PC-9 (cell line): ENCODE results near the gene OBP2A.

Experiments used
- EZH2 ChIP-seq: fragments of 200-600 bp; sonication (generic); IDR thresholded peaks from 2 replicates; pipeline ENCODE4 v1.8.0; 2017; ENCODE audit warnings: antibody characterized with exemption, low read depth
- TF ChIP-seq, protein P1 (sequence below): fragments of 200-600 bp; sonication (generic); conservative IDR thresholded peaks from 2 replicates; pipeline ENCODE4 v1.6.1; 2017; ENCODE audit warnings: mixed run types, antibody characterized with exemption, mild to moderate bottlenecking, moderate library complexity

GRCh38 chr9:135544981-135545635 lies 818 bp upstream of the OBP2A start:
- TF ChIP-seq, protein P1, sequence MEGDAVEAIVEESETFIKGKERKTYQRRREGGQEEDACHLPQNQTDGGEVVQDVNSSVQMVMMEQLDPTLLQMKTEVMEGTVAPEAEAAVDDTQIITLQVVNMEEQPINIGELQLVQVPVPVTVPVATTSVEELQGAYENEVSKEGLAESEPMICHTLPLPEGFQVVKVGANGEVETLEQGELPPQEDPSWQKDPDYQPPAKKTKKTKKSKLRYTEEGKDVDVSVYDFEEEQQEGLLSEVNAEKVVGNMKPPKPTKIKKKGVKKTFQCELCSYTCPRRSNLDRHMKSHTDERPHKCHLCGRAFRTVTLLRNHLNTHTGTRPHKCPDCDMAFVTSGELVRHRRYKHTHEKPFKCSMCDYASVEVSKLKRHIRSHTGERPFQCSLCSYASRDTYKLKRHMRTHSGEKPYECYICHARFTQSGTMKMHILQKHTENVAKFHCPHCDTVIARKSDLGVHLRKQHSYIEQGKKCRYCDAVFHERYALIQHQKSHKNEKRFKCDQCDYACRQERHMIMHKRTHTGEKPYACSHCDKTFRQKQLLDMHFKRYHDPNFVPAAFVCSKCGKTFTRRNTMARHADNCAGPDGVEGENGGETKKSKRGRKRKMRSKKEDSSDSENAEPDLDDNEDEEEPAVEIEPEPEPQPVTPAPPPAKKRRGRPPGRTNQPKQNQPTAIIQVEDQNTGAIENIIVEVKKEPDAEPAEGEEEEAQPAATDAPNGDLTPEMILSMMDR = no peak
- no peak for TF ChIP-seq EZH2
